WTC11 (cell line): ENCODE measurements around the gene ALG6. TPM values are rescaled to one million over a fixed set of nuclear protein-coding genes. Genes with fewer than 3 reads are reported as not detected.
"Not testable (repeated sequence)": the region's sequence is repeated elsewhere in the genome, so short reads cannot be mapped to it uniquely, and the experiment has no call there.

Experiments
- ATAC-seq: fragments of 200-7000 bp; cut with Tn5 transposase; 2 replicates; pipeline ENCODE4 v1.10.0; 2021; ENCODE audit warnings: mild to moderate bottlenecking, moderate library complexity
- CTCF ChIA-PET: fragments of 300-600 bp; sonication (Branson Sonifier 250); formaldehyde crosslinking; loops from one replicate; lab custom pipeline; 2021; ENCODE audit warnings: antibody characterized with exemption; lab: Charles Lee
- POLR2A ChIA-PET: fragments of 350-600 bp; sonication (Branson Sonifier 250); formaldehyde crosslinking; loops from one replicate; lab custom pipeline; 2021; ENCODE audit warnings: antibody characterized with exemption; lab: Charles Lee
- DNase-seq: peaks from one replicate; pipeline ENCODE4 v3.0.0; 2021; ENCODE audit warnings: low spot score
- H3K27ac Mint-ChIP-seq: 2 replicates; pipeline ENCODE4 v1.8.0; 2021; ENCODE audit warnings: mixed read lengths
- H3K27me3 Mint-ChIP-seq: 2 replicates; pipeline ENCODE4 v1.8.0; 2021; ENCODE audit warnings: low read depth, mild to moderate bottlenecking, moderate library complexity, mixed read lengths
- H3K36me3 Mint-ChIP-seq: 2 replicates; pipeline ENCODE4 v1.8.0; 2021; ENCODE audit warnings: mixed read lengths
- H3K4me1 Mint-ChIP-seq: 2 replicates; pipeline ENCODE4 v1.8.0; 2022; ENCODE audit warnings: mixed read lengths
- H3K4me3 Mint-ChIP-seq: 2 replicates; pipeline ENCODE4 v1.8.0; 2021; ENCODE audit warnings: mild to moderate bottlenecking, moderate library complexity, mixed read lengths
- H3K9me3 Mint-ChIP-seq: 2 replicates; pipeline ENCODE4 v1.8.0; 2021; ENCODE audit warnings: mixed read lengths
- ESRRA ChIP-seq: sonication (generic); formaldehyde crosslinking; IDR thresholded peaks from 2 replicates; pipeline ENCODE4 v1.8.1; 2022; ENCODE audit warnings: mild to moderate bottlenecking, missing genetic modification reagents, borderline replicate concordance
- FOXJ3 ChIP-seq: sonication (generic); formaldehyde crosslinking; IDR thresholded peaks from 2 replicates; pipeline ENCODE4 v1.9.0; 2021; ENCODE audit warnings: missing genetic modification reagents, mild to moderate bottlenecking, borderline replicate concordance
- HMGA2 ChIP-seq: fragments of 250-450 bp; sonication (Bioruptor Pico); IDR thresholded peaks from 2 replicates; pipeline ENCODE4 v1.4.0; 2021; ENCODE audit warnings: mild to moderate bottlenecking, moderate library complexity
- JAZF1 ChIP-seq: fragments of 250-450 bp; sonication (Bioruptor Pico); IDR thresholded peaks from 2 replicates; pipeline ENCODE4 v1.9.0; 2021; ENCODE audit warnings: moderate library complexity, mild to moderate bottlenecking, inconsistent platforms
- KAT7 ChIP-seq: sonication (generic); formaldehyde crosslinking; IDR thresholded peaks from 2 replicates; pipeline ENCODE4 v1.8.1; 2023; ENCODE audit warnings: missing genetic modification reagents, mild to moderate bottlenecking, borderline replicate concordance
- MYBL2 ChIP-seq: sonication (generic); formaldehyde crosslinking; IDR thresholded peaks from 2 replicates; pipeline ENCODE4 v1.8.1; 2023; ENCODE audit warnings: mild to moderate bottlenecking, moderate library complexity, missing genetic modification reagents
- NFYB ChIP-seq: sonication (generic); formaldehyde crosslinking; conservative IDR thresholded peaks from 2 replicates; pipeline ENCODE4 v1.8.0; 2022; ENCODE audit warnings: low read depth, missing genetic modification reagents
- NR1H2 ChIP-seq: sonication (generic); formaldehyde crosslinking; IDR thresholded peaks from 2 replicates; pipeline ENCODE4 v1.9.0; 2021; ENCODE audit warnings: mild to moderate bottlenecking, moderate library complexity, missing genetic modification reagents
- NR2C2 ChIP-seq: sonication (generic); formaldehyde crosslinking; IDR thresholded peaks from 2 replicates; pipeline ENCODE4 v1.8.0; 2022; ENCODE audit warnings: mild to moderate bottlenecking, missing genetic modification reagents
- RORB ChIP-seq: fragments of 250-450 bp; sonication (Bioruptor Pico); IDR thresholded peaks from 2 replicates; pipeline ENCODE4 v1.9.0; 2021; ENCODE audit warnings: mild to moderate bottlenecking
- TP53 ChIP-seq: sonication (generic); formaldehyde crosslinking; IDR thresholded peaks from 2 replicates; pipeline ENCODE4 v1.8.1; 2023; ENCODE audit warnings: mild to moderate bottlenecking, missing genetic modification reagents
- ZBTB21 ChIP-seq: sonication (generic); formaldehyde crosslinking; IDR thresholded peaks from 2 replicates; pipeline ENCODE4 v1.8.1; 2023; ENCODE audit warnings: mild to moderate bottlenecking, missing genetic modification reagents, borderline replicate concordance
- ZNF121 ChIP-seq: sonication (generic); formaldehyde crosslinking; IDR thresholded peaks from 2 replicates; pipeline ENCODE4 v1.8.0; 2023; ENCODE audit warnings: missing genetic modification reagents
- ZNF416 ChIP-seq: fragments of 250-450 bp; sonication (Bioruptor Pico); IDR thresholded peaks from 2 replicates; pipeline ENCODE4 v1.9.0; 2021; ENCODE audit warnings: mild to moderate bottlenecking, inconsistent platforms
- ZNF423 ChIP-seq: fragments of 250-450 bp; sonication (Bioruptor Pico); IDR thresholded peaks from 2 replicates; pipeline ENCODE4 v2.1.2; 2022; ENCODE audit warnings: mild to moderate bottlenecking, moderate library complexity
- ZNF671 ChIP-seq: fragments of 250-450 bp; sonication (Bioruptor Pico); IDR thresholded peaks from 2 replicates; pipeline ENCODE4 v1.8.0; 2021; ENCODE audit warnings: mild to moderate bottlenecking
- total RNA-seq: library from RNA; stranded (reverse); gene quantifications from 3 replicates; pipeline ENCODE4 v1.2.3, GENCODE V29; 2021
- TF ChIP-seq, protein P1 (sequence below): sonication (generic); formaldehyde crosslinking; IDR thresholded peaks from 2 replicates; pipeline ENCODE4 v1.8.0; 2022; ENCODE audit warnings: missing genetic modification reagents
- TF ChIP-seq, protein P2 (sequence below): sonication (generic); formaldehyde crosslinking; IDR thresholded peaks from 2 replicates; pipeline ENCODE4 v1.8.0; 2023; ENCODE audit warnings: missing genetic modification reagents
- TF ChIP-seq, protein P3 (sequence below): sonication (generic); formaldehyde crosslinking; IDR thresholded peaks from 2 replicates; pipeline ENCODE4 v1.8.0; 2022; ENCODE audit warnings: mild to moderate bottlenecking, missing genetic modification reagents
- TF ChIP-seq, protein P4 (sequence below): sonication (generic); formaldehyde crosslinking; IDR thresholded peaks from 2 replicates; pipeline ENCODE4 v1.8.1; 2023; ENCODE audit warnings: mild to moderate bottlenecking, moderate library complexity, missing genetic modification reagents
- TF ChIP-seq, protein P5 (sequence below): sonication (generic); formaldehyde crosslinking; IDR thresholded peaks from 2 replicates; pipeline ENCODE4 v1.8.1; 2022; ENCODE audit warnings: mild to moderate bottlenecking, missing genetic modification reagents, moderate library complexity, borderline replicate concordance
- TF ChIP-seq, protein P6 (sequence below): fragments of 250-450 bp; sonication (Bioruptor Pico); IDR thresholded peaks from 2 replicates; pipeline ENCODE4 v1.8.0; 2021; ENCODE audit warnings: mild to moderate bottlenecking

Gene ALG6
- total RNA-seq, 1 experiment from 2014 or later, result 17.6 TPM

DNA sequence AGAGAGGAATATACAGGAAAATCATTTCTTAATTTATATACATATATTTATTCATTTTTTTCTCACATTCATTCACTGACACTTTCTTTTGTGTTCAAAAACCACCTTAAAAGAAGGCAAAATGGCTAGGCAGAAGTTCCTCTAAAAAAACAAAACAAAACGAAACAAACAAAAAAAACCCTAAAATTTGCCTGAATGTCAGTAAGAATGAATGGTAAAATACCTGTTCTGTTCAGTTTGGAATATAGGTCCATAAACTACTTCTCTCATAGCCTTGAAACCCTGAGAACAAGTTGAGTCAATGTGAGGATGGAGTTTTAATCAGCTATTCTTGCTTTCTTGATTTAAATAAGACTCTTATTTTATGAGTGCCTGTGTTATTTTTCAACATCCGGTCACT is 14.7 kb upstream of the ALG6 start (continued):
- TF ChIP-seq, protein P1, sequence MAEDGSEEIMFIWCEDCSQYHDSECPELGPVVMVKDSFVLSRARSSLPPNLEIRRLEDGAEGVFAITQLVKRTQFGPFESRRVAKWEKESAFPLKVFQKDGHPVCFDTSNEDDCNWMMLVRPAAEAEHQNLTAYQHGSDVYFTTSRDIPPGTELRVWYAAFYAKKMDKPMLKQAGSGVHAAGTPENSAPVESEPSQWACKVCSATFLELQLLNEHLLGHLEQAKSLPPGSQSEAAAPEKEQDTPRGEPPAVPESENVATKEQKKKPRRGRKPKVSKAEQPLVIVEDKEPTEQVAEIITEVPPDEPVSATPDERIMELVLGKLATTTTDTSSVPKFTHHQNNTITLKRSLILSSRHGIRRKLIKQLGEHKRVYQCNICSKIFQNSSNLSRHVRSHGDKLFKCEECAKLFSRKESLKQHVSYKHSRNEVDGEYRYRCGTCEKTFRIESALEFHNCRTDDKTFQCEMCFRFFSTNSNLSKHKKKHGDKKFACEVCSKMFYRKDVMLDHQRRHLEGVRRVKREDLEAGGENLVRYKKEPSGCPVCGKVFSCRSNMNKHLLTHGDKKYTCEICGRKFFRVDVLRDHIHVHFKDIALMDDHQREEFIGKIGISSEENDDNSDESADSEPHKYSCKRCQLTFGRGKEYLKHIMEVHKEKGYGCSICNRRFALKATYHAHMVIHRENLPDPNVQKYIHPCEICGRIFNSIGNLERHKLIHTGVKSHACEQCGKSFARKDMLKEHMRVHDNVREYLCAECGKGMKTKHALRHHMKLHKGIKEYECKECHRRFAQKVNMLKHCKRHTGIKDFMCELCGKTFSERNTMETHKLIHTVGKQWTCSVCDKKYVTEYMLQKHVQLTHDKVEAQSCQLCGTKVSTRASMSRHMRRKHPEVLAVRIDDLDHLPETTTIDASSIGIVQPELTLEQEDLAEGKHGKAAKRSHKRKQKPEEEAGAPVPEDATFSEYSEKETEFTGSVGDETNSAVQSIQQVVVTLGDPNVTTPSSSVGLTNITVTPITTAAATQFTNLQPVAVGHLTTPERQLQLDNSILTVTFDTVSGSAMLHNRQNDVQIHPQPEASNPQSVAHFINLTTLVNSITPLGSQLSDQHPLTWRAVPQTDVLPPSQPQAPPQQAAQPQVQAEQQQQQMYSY (CRISPR knock-in tag), result no peak
- no peak for TF ChIP-seq ZNF671 (CRISPR knock-in tag)

DNA sequence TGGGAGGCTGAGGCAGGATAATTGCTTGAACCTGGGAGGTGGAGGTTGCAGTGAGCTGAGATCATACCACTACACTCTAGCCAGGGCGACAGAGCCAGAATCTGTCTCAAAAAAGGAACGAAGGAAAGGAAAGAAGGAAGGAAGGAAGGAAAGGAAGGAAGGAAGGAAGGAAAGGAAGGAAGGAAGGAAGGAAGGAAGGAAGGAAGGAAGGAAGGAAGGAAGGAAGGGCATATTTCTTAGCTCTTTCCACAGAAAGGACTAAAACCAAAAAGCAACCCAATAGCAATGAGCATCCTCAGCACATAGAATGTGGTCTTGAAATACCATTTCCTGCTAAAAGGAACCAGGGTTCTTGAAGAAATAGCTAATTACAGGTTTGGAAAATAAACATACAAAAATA is 11.2 kb upstream of the ALG6 start:
- H3K9me3 Mint-ChIP-seq, H3K4me3 Mint-ChIP-seq, DNase-seq, H3K27me3 Mint-ChIP-seq, H3K4me1 Mint-ChIP-seq, ATAC-seq, H3K27ac Mint-ChIP-seq, POLR2A ChIA-PET, H3K36me3 Mint-ChIP-seq: not testable (repeated sequence)
- CTCF ChIA-PET, result interaction anchor here (1.9 kb wide), 1 partner anchor 28 kb away, joined by 4 read pairs; no protein-coding TSS in a partner anchor

DNA sequence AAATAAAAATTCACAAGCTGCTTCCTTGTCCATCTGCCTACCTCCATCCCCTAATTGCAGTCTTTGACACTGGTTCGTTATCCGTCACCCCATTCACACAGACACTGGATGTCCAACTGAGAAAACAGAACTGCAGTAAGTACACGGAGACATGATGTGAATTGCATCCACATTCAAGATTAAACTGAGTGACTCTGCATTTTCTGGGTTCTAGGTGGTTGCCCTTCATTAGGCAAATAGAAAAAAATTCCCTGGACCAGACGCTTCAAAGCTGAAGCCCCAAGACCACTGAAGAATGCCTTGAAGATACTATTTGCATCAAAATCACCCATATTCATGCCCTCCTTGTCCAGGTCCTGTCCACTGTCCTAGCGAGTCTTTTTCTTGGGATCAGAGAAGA is 7.9 kb upstream of the ALG6 start:
- ChIA-PET CTCF (interaction anchor here (1.1 to 1.5 kb wide), 5 partner anchors 24 to 433 kb away, joined by 3 to 6 read pairs (median 4); no protein-coding TSS in a partner anchor), POLR2A (no interaction called here)
- H3K9me3 Mint-ChIP-seq, result peaks cover 10% of the 10 kb centered on the region
- H3K4me3 Mint-ChIP-seq, result no peak overlapping the region
- DNase-seq, result no peak
- TF ChIP-seq JAZF1, result no peak
- no peak for TF ChIP-seq NFYB
- TF ChIP-seq RORB, result no peak
- TF ChIP-seq KAT7 (CRISPR knock-in tag), result no peak
- no peak for TF ChIP-seq NR1H2 (CRISPR knock-in tag)
- TF ChIP-seq, protein P2, sequence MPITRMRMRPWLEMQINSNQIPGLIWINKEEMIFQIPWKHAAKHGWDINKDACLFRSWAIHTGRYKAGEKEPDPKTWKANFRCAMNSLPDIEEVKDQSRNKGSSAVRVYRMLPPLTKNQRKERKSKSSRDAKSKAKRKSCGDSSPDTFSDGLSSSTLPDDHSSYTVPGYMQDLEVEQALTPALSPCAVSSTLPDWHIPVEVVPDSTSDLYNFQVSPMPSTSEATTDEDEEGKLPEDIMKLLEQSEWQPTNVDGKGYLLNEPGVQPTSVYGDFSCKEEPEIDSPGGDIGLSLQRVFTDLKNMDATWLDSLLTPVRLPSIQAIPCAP (CRISPR knock-in tag), result no peak
- no peak for TF ChIP-seq ESRRA (CRISPR knock-in tag)
- TF ChIP-seq, protein P3, sequence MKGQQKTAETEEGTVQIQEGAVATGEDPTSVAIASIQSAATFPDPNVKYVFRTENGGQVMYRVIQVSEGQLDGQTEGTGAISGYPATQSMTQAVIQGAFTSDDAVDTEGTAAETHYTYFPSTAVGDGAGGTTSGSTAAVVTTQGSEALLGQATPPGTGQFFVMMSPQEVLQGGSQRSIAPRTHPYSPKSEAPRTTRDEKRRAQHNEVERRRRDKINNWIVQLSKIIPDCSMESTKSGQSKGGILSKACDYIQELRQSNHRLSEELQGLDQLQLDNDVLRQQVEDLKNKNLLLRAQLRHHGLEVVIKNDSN (CRISPR knock-in tag), result no peak
- peaks cover 3% of the 10 kb centered on the region for H3K36me3 Mint-ChIP-seq
- peaks cover 2% of the 10 kb centered on the region for H3K27me3 Mint-ChIP-seq
- H3K27ac Mint-ChIP-seq, result no peak overlapping the region
- no peak for ATAC-seq
- peaks cover 14% of the 10 kb centered on the region for H3K4me1 Mint-ChIP-seq

DNA sequence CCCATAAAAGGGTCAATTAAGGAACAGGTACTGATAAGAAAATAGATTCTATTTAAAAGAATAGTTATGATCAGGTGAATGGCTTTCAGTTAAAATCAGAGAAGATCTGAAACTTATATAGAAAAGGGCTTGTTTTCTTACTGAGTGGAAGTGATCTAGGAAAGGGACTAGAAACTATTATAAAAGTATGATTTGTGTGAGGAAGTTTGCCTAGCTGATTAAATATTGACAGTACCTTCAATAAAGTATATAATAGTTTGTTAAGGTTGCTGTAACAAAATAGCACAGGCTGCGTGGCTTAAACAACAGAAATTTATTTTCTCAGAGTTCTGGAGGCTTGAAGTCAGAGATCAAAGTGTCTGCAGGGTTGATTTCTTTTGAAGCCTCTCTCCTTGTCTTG is 5.4 kb upstream of the ALG6 start:
- POLR2A ChIA-PET, result no interaction called here
- H3K27ac Mint-ChIP-seq, result no peak overlapping the region
- TF ChIP-seq ZNF121 (CRISPR knock-in tag), result no peak
- no peak for TF ChIP-seq ZBTB21
- TF ChIP-seq NR2C2 (CRISPR knock-in tag), result no peak
- no peak for TF ChIP-seq MYBL2
- TF ChIP-seq NR1H2 (CRISPR knock-in tag), result no peak
- TF ChIP-seq HMGA2 (CRISPR knock-in tag), result no peak
- TF ChIP-seq, protein P4, sequence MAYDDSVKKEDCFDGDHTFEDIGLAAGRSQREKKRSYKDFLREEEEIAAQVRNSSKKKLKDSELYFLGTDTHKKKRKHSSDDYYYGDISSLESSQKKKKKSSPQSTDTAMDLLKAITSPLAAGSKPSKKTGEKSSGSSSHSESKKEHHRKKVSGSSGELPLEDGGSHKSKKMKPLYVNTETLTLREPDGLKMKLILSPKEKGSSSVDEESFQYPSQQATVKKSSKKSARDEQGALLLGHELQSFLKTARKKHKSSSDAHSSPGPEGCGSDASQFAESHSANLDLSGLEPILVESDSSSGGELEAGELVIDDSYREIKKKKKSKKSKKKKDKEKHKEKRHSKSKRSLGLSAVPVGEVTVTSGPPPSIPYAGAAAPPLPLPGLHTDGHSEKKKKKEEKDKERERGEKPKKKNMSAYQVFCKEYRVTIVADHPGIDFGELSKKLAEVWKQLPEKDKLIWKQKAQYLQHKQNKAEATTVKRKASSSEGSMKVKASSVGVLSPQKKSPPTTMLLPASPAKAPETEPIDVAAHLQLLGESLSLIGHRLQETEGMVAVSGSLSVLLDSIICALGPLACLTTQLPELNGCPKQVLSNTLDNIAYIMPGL (CRISPR knock-in tag), result no peak
- TF ChIP-seq ZNF423, result no peak
- no peak for TF ChIP-seq TP53 (CRISPR knock-in tag)
- no peak for TF ChIP-seq ZNF416 (CRISPR knock-in tag)
- TF ChIP-seq, protein P5, sequence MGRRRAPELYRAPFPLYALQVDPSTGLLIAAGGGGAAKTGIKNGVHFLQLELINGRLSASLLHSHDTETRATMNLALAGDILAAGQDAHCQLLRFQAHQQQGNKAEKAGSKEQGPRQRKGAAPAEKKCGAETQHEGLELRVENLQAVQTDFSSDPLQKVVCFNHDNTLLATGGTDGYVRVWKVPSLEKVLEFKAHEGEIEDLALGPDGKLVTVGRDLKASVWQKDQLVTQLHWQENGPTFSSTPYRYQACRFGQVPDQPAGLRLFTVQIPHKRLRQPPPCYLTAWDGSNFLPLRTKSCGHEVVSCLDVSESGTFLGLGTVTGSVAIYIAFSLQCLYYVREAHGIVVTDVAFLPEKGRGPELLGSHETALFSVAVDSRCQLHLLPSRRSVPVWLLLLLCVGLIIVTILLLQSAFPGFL (CRISPR knock-in tag), result no peak
- TF ChIP-seq FOXJ3 (CRISPR knock-in tag), result no peak
- TF ChIP-seq, protein P6, sequence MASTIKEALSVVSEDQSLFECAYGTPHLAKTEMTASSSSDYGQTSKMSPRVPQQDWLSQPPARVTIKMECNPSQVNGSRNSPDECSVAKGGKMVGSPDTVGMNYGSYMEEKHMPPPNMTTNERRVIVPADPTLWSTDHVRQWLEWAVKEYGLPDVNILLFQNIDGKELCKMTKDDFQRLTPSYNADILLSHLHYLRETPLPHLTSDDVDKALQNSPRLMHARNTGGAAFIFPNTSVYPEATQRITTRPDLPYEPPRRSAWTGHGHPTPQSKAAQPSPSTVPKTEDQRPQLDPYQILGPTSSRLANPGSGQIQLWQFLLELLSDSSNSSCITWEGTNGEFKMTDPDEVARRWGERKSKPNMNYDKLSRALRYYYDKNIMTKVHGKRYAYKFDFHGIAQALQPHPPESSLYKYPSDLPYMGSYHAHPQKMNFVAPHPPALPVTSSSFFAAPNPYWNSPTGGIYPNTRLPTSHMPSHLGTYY (CRISPR knock-in tag), result no peak

More for the DNA sequence above, 5.4 kb upstream of the ALG6 start:
- peaks cover 10% of the 10 kb centered on the region for H3K9me3 Mint-ChIP-seq
- H3K4me1 Mint-ChIP-seq, result peaks cover 27% of the 10 kb centered on the region
- H3K36me3 Mint-ChIP-seq, result peaks cover 3% of the 10 kb centered on the region
- DNase-seq, result no peak
- CTCF ChIA-PET, result no interaction called here
- no peak overlapping the region for H3K4me3 Mint-ChIP-seq
- ATAC-seq, result no peak
- peaks cover 12% of the 10 kb centered on the region for H3K27me3 Mint-ChIP-seq
